T-helper 1 cell (primary cell): ENCODE measurements around the gene TBC1D22A.

Experiments used
- DNase-seq, 5 donors: peaks; one replicate each; pipeline ENCODE4 v3.0.0-alpha.2; 2012 to 2020

TBC1D22A gene

GRCh38 chr22:46914481-46914880 lies 152.0 kb downstream of the TBC1D22A start:
- DNase-seq = no peak

- DNase-seq = no peak
Observed at GRCh38 chr22:46914916-46915894, 152.8 kb downstream of the TBC1D22A start.

- DNase-seq = no peak
Observed at GRCh38 chr22:46915950-46916730, 153.7 kb downstream of the TBC1D22A start.

DNA sequence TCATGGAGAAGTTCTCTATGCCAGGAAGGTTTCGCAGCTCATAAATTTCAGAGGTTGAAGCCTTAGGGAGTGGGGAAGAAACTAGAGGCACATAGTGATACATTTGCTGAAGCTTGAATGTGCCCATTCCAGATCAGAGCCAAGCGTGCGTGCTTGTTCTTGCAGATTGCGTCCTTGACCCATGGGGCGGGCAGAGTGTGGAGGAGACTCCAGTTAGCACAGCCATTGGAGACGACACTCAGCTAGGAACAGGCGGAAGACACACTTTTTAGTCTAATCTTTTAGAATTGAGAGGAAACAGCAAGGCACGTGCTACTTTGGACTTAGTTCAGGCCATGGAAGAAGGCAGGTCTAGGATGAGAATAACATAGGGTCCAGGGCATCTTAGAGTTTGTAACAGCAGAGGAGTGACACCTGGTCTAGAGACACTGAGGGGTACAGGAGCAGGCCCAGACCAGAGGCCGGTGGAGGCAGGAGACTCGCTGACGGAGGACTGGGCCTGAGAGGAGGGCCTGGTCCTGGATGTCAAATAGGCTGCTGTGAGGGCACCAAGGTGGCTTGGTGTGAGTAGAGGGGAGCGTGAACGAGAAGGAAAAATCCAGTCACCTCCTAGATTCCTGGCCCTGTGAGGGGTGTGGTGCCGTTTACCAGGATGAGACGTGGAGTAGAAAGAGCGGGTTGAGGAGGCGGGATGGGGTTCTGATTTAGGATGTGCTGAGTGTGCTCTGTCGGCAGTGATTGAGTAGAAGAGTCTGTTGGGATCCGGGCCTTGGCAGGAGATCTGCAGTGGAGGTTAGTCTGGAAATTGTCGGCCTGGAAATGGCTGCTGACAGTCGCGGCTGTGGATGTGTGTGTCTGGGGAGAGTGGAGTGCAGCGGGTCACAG lies 154.7 kb downstream of the TBC1D22A start:
- DNase-seq = no peak

GRCh38 chr22:46917771-46918101 lies 155.3 kb downstream of the TBC1D22A start:
- no peak for DNase-seq

- DNase-seq = no peak
Observed at GRCh38 chr22:46918197-46918596, 155.7 kb downstream of the TBC1D22A start.

GRCh38 chr22:46922037-46922436 lies 159.6 kb downstream of the TBC1D22A start:
- no peak for DNase-seq

GRCh38 chr22:46923394-46923793 lies 160.9 kb downstream of the TBC1D22A start:
- DNase-seq = no peak

- DNase-seq = no peak
Observed at GRCh38 chr22:46925818-46926217, 163.4 kb downstream of the TBC1D22A start.

DNA sequence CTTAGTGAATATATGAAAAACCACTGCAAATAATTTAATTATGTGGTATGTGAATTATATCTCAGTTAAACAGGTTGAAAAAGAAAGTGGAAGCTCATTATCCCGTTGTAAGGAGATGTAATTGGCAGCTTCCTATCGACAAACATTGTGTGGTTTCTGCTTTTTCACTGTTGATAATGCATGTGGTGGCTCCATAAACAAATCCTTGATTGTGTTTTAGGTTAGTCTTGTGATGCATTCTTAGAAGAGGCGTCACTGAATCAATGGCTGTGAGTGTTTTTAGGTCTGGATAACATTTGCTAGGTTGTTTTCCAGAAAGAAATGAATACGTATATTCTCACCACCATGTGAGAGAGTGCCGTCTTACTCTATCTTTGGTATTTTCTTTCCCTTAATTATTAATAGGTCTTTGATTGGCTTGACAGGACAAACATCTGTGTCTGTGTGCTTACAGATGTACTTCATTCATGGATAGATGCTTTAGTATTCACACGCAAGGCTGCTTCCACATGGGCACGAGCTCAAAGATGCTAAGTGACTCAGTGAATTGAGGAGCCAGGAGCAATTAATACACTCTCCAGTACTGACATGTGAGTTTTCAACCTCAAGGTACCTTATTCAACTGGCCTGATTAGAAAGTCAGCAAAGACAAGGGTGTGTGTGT lies 166.7 kb downstream of the TBC1D22A start:
- DNase-seq = no peak

GRCh38 chr22:46929710-46930204 lies 167.3 kb downstream of the TBC1D22A start:
- no peak for DNase-seq

DNA sequence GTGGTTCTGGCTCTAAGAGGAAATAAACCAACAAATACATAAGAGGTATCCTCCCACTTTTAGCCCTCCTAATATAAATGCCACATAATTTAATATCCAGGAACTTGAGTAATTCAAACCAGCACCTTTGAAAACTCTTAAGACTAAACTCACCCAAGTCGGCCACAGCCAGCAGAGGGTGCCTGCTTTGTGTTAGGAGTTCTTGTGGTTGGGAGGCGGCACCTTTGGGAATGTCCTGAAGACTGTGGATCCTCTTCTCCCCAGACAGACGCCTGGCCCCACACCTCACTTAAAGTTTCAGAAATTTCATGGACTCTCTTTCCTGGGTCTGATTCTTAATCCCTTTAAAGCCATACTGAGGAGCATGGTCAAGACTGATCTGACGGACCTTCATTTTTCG lies 169.0 kb downstream of the TBC1D22A start:
- DNase-seq = no peak

- DNase-seq = no peak
Observed at GRCh38 chr22:46931881-46932280, 169.4 kb downstream of the TBC1D22A start.

DNA sequence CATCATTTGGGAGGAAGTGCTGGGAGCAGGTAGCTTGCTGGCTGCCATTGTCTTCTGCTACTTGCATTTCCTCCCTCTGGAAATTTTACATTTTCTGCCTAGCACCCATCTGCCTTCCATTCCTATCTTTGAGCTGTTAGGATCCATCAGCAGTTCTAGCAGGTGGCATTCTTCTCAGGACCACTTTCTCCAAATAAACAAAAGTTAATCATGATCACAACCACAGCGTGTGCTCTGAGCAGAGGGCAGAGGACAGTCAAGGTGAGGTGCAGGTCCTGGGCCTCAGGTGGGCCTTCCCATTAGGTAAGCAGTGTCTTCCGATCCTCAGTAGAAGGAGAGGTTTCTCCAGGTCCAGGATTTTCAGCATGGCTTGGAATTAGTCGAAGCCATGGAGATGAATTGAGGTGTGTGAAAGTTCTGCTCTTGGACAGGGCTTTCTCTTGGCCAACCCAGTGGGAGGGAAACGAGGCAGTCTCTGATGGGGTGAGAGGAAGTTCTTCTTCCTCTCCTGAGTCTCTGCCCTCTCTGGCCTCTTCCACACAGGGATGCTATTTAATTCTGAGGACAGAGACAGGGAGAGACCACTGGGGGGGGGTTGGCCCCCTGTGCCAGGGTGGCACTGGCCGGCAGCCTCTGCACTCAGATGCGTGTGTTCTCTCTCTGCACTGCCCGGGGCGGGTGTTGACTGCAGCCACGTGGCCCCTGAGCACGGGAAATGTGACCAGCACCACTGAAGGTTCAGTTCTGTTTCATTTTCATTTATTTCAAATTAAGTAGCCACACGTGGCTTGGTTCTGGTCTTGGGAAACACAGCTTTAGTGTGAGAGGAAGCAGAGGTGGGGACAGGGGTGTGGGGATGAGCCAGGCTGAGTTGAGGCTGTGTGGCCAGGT lies 170.8 kb downstream of the TBC1D22A start:
- DNase-seq = no peak

DNA sequence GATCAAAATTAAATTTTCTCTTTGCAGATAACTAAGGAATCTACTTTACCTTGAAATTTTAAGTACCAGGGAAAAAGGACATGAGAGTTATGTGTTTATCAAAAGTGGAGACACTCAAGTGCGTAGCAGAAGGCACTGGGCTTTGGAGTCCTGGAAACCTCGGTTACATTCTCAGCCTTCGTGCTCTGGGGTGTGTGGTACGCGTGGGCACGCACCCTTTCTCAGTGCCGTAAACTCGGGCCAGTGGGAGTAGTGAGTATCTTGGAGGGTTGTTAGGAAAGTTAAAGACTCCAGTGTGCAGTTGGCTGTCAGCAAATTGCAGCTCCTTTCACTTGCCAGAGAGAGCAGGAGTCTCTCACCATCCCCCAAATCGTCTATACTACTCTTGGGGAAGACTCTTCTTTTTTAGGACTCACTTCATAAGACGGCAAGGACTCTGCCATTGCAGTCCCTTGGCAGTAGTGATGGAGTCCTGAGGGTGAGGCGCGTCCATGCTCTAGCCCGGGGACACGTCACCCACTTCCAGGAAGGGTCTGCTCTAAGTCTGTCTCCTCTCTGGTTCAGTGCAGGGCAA lies 171.8 kb downstream of the TBC1D22A start:
- DNase-seq = no peak

GRCh38 chr22:46934746-46935491 lies 172.5 kb downstream of the TBC1D22A start:
- DNase-seq = peak in 1 of 5 donors; percentile 44

DNA sequence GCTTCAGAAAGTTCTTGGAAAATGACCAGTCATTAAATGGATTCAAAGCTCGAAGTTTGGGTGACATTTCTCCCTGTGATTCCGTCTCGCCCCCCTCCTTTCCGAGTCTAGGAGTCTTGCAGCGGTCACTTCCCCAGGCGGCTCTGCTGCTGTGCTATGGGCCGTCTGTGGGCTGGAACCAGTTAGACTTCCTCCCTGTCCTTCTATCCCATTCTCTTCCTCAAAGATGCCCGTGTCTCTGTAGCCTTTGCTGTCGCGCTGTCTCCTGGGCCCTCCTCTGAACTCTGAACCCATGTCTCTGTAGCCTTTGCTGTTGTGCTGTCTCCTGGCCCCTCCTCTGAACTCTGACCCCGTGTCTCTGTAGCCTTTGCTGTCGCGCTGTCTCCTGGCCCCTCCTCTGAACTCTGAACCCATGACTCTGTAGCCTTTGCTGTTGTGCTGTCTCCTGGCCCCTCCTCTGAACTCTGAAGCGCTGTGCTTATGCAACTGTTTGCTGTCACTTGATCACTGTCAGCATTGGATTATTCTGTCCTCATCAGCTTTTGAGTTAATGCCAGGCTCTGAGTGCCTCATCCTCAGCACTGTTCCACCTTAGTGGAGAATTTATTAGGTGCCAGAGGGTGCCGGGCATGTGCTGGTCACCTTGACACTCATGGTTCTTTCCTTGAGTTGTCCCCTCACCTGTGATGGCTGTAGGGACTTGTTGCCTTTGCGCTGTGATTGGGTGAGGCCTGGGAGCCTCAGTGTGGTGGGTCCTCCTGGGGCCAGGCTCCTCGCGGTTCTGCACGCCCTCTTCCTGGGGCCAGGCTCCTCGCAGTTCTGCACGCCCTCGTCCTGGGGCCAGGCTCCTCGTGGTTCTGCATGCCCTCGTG lies 173.3 kb downstream of the TBC1D22A start:
- no peak for DNase-seq

- no peak for DNase-seq
Observed at GRCh38 chr22:46936378-46936903, 174.0 kb downstream of the TBC1D22A start.

DNA sequence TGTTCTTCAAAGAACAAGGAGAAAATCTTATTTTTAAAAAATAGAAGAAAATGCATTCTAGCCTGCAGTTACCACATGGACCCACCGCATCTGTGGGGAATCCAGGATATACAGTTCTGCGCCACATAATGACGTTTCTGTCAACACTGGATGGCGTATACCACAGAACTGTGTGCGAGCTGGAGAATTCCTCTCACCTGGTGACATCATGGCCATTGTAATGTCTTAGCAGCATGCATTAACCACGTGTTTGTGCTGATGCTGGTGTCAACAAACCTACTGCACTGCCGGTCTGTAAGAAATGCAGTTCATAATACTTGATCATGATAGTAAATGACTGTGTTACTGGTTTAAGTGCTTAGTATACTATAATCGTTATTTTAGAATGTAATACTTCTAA lies 174.7 kb downstream of the TBC1D22A start:
- no peak for DNase-seq
